ENCODE data around the gene ARHGAP6.

DNA sequence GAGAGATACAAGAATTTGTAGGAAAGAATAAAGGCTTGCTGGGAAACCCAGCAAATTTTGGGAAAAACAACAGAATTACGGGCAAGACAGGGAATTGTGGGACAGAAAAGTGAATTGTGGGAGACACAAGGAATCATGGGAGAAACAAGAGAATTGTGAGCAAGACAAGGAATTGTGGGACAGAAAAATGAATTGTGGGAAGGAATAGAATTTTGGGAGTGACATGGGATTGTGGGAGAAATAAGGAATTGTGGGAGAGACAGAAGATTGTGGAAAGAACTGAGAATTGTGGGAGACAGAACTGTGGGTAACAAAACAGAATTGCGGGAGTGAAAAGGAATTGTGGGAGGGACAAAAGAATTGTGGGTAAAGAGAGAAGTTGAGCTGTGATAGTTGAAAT, 555.8 kb downstream of the ARHGAP6 start:
- TF ChIP-seq GABPB1 (CRISPR knock-in tag; IDR thresholded peaks at IDR 0.05) (no peak), SRF (IDR thresholded peaks at IDR 0.05; ENCODE audit: low read depth, low read length) (no peak), KDM5A (IDR thresholded peaks at IDR 0.05; ENCODE audit: borderline replicate concordance, low read length) (no peak), ZNF253 (CRISPR knock-in tag; IDR thresholded peaks at IDR 0.05; ENCODE audit: borderline replicate concordance) (no peak), ZNF790 (CRISPR knock-in tag; IDR thresholded peaks at IDR 0.05; ENCODE audit: borderline replicate concordance) (no peak), SMC3 (IDR thresholded peaks at IDR 0.05; ENCODE audit: low read length) (no peak), ZNF44 (CRISPR knock-in tag; IDR thresholded peaks at IDR 0.05) (no peak)
- TF ChIP-seq, protein P1, sequence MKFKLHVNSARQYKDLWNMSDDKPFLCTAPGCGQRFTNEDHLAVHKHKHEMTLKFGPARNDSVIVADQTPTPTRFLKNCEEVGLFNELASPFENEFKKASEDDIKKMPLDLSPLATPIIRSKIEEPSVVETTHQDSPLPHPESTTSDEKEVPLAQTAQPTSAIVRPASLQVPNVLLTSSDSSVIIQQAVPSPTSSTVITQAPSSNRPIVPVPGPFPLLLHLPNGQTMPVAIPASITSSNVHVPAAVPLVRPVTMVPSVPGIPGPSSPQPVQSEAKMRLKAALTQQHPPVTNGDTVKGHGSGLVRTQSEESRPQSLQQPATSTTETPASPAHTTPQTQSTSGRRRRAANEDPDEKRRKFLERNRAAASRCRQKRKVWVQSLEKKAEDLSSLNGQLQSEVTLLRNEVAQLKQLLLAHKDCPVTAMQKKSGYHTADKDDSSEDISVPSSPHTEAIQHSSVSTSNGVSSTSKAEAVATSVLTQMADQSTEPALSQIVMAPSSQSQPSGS (CRISPR knock-in tag; IDR thresholded peaks at IDR 0.05) = no peak
- TF ChIP-seq, protein P2, sequence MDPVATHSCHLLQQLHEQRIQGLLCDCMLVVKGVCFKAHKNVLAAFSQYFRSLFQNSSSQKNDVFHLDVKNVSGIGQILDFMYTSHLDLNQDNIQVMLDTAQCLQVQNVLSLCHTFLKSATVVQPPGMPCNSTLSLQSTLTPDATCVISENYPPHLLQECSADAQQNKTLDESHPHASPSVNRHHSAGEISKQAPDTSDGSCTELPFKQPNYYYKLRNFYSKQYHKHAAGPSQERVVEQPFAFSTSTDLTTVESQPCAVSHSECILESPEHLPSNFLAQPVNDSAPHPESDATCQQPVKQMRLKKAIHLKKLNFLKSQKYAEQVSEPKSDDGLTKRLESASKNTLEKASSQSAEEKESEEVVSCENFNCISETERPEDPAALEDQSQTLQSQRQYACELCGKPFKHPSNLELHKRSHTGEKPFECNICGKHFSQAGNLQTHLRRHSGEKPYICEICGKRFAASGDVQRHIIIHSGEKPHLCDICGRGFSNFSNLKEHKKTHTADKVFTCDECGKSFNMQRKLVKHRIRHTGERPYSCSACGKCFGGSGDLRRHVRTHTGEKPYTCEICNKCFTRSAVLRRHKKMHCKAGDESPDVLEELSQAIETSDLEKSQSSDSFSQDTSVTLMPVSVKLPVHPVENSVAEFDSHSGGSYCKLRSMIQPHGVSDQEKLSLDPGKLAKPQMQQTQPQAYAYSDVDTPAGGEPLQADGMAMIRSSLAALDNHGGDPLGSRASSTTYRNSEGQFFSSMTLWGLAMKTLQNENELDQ (CRISPR knock-in tag; IDR thresholded peaks at IDR 0.05; ENCODE audit: borderline replicate concordance) = no peak
- TF ChIP-seq, protein P3, sequence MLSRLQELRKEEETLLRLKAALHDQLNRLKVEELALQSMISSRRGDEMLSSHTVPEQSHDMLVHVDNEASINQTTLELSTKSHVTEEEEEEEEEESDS (CRISPR knock-in tag; IDR thresholded peaks at IDR 0.05; ENCODE audit: borderline replicate concordance) = no peak
- TF ChIP-seq, protein P4, sequence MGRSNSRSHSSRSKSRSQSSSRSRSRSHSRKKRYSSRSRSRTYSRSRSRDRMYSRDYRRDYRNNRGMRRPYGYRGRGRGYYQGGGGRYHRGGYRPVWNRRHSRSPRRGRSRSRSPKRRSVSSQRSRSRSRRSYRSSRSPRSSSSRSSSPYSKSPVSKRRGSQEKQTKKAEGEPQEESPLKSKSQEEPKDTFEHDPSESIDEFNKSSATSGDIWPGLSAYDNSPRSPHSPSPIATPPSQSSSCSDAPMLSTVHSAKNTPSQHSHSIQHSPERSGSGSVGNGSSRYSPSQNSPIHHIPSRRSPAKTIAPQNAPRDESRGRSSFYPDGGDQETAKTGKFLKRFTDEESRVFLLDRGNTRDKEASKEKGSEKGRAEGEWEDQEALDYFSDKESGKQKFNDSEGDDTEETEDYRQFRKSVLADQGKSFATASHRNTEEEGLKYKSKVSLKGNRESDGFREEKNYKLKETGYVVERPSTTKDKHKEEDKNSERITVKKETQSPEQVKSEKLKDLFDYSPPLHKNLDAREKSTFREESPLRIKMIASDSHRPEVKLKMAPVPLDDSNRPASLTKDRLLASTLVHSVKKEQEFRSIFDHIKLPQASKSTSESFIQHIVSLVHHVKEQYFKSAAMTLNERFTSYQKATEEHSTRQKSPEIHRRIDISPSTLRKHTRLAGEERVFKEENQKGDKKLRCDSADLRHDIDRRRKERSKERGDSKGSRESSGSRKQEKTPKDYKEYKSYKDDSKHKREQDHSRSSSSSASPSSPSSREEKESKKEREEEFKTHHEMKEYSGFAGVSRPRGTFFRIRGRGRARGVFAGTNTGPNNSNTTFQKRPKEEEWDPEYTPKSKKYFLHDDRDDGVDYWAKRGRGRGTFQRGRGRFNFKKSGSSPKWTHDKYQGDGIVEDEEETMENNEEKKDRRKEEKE (IDR thresholded peaks at IDR 0.05) = no peak
- TF ChIP-seq, protein P5, sequence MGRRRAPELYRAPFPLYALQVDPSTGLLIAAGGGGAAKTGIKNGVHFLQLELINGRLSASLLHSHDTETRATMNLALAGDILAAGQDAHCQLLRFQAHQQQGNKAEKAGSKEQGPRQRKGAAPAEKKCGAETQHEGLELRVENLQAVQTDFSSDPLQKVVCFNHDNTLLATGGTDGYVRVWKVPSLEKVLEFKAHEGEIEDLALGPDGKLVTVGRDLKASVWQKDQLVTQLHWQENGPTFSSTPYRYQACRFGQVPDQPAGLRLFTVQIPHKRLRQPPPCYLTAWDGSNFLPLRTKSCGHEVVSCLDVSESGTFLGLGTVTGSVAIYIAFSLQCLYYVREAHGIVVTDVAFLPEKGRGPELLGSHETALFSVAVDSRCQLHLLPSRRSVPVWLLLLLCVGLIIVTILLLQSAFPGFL (CRISPR knock-in tag; IDR thresholded peaks at IDR 0.05) = no peak

Data from HepG2 (cell line).